IMR-90 (cell line): ENCODE data around the gene ZFAND4.

Experiments
- BHLHE40 ChIP-seq: fragments of 150-350 bp; IDR thresholded peaks from 2 replicates; pipeline ENCODE4 v1.6.1; 2016; ENCODE audit warnings: mild to moderate bottlenecking, low read depth, low read length
- CEBPB ChIP-seq: IDR thresholded peaks from 2 replicates; pipeline ENCODE4 v1.6.1; 2012; ENCODE audit warnings: low read depth, low read length, improper control_type of control experiment
- CTCF ChIP-seq: conservative IDR thresholded peaks from 2 replicates; pipeline ENCODE4 v1.5.1; 2012; ENCODE audit warnings: mild to moderate bottlenecking, low read depth, low read length, improper control_type of control experiment
- ELK1 ChIP-seq: fragments of 150-350 bp; IDR thresholded peaks from 2 replicates; pipeline ENCODE4 v1.6.1; 2016; ENCODE audit warnings: low read depth, mild to moderate bottlenecking, low read length, moderate library complexity, borderline replicate concordance
- FOS ChIP-seq: fragments of 150-350 bp; IDR thresholded peaks from 2 replicates; pipeline ENCODE4 v1.6.1; 2016; ENCODE audit warnings: low read depth, low read length
- MAFK ChIP-seq: IDR thresholded peaks from 2 replicates; pipeline ENCODE4 v1.6.1; 2012; ENCODE audit warnings: low read depth, low read length, improper control_type of control experiment
- MAZ ChIP-seq: IDR thresholded peaks from 2 replicates; pipeline ENCODE4 v1.6.1; 2012; ENCODE audit warnings: low read depth, mild to moderate bottlenecking, low read length, improper control_type of control experiment, moderate library complexity, borderline replicate concordance
- MXI1 ChIP-seq: IDR thresholded peaks from 2 replicates; pipeline ENCODE4 v1.6.1; 2012; ENCODE audit warnings: low read depth, mild to moderate bottlenecking, low read length, moderate library complexity, borderline replicate concordance
- POLR2A ChIP-seq: IDR thresholded peaks from 2 replicates; pipeline ENCODE4 v1.6.1; 2012; ENCODE audit warnings: mild to moderate bottlenecking, low read depth, low read length
- RAD21 ChIP-seq: IDR thresholded peaks from 2 replicates; pipeline ENCODE4 v1.6.1; 2012; ENCODE audit warnings: low read length, improper control_type of control experiment
- RCOR1 ChIP-seq: IDR thresholded peaks from 2 replicates; pipeline ENCODE4 v1.6.1; 2012; ENCODE audit warnings: mild to moderate bottlenecking, low read length, improper control_type of control experiment; ENCODE audit not compliant: insufficient replicate concordance
- RFX5 ChIP-seq: IDR thresholded peaks from 2 replicates; pipeline ENCODE4 v1.8.0; 2012; ENCODE audit warnings: low read depth, mild to moderate bottlenecking, low read length, moderate library complexity
- SMC3 ChIP-seq: fragments of 150-350 bp; IDR thresholded peaks from 2 replicates; pipeline ENCODE4 v1.6.1; 2016; ENCODE audit warnings: low read depth, mild to moderate bottlenecking, antibody characterized with exemption, low read length, moderate library complexity
- USF2 ChIP-seq: fragments of 150-350 bp; IDR thresholded peaks from 2 replicates; pipeline ENCODE4 v1.6.1; 2017; ENCODE audit warnings: mild to moderate bottlenecking, antibody characterized with exemption, low read length, low read depth

GRCh38 chr10:45602082-45602730 lies 70.4 kb downstream of the ZFAND4 start:
- TF ChIP-seq MAFK (no peak), POLR2A (no peak), CTCF (no peak), RAD21 (no peak), CEBPB (no peak), RCOR1 (no peak), BHLHE40 (no peak), RFX5 (no peak), SMC3 (no peak), USF2 (peak; percentile 64), ELK1 (no peak), MXI1 (no peak), MAZ (no peak), FOS (no peak)
